ENCODE results near the gene KCNJ4.
"Not testable (repeated sequence)": the region's sequence is repeated elsewhere in the genome, so short reads cannot be mapped to it uniquely, and the experiment has no call there.

The KCNJ4 gene

DNA sequence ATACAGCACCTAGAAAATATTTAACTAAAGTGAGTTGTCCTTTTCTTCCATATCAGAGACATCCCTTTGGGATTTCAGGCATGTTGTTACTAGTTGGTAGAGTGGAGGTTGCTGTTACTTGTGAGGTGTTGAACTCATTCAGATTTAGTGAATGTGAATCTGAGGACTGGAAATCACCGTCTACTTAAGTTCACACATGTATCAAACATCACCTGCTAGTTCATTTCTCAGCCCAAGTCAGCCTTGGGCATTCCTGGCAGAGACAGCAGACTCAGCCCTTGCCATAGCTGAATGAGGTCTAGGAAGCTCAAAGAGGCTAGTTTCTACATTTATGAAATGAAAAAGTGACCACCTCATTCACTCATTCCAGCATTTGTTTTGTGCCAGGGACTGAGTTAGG is 22.6 kb upstream of the KCNJ4 start:
- Histone ChIP-seq H3K27ac (no peak overlapping the region), H3K27me3 (no peaks in the 10 kb centered on the region), H3K4me2 (no peak overlapping the region), H3K9ac (no peak overlapping the region), H3K9me3 (no peaks in the 10 kb centered on the region), H4K20me1 (peaks cover 23% of the 10 kb centered on the region), H3K4me1 (peaks cover 14% of the 10 kb centered on the region), H3K36me3 (peaks cover 30% of the 10 kb centered on the region), H3K4me3 (no peak overlapping the region)
- TF ChIP-seq Cebpa-rat (IDR thresholded peaks at IDR 0.05): no peak

DNA sequence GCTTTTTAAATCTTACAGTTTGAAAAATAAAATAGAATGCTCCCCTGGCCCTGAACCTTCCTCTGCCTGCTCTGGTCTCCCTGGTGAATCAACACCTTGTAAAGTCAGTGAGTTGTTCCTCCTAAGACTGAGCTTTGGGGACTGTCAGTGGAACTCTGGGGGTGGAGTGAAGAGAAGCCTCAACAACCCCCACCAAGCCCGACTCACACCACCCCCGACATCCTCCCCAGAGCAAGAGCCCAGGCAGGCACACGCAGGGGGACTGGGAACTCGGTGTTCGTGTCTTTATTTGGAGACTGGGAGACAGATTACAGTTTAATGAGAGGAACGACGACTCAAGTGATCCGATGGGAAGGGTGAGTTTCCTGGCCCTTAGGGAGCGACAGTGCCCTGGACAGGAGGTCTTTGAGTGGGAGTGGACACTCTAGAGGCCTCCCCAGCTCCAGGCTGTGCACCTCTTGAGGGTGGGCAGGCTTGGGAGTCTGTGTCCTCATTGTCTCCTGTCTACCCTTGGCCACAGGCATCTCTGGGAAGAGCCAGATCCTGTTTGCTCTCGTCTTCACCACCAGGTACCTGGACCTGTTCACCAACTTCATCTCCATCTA is 19.1 kb upstream of the KCNJ4 start:
- Histone ChIP-seq H3K9ac (no peak overlapping the region), H3K4me1 (peaks cover 6% of the 10 kb centered on the region)

DNA sequence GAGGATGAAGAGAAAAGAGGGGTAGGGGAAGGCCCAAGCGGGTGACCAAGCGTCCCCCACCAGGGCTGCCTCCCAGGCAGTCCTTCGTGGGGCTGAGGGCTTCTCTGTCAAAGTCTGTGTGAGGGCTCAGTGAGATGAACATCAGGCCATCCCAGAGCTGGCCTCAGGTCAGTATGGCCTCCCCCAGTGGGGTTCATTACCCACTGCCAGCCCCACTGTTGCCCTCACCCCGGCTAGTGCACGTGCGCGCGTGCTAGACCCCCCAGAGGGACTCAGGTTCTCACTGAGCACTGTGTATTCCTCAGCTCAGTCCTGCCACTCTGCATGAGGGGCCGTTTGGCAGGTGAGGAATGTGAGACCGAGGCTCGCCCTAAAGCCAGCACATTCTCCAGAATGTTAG is 16.2 kb upstream of the KCNJ4 start:
- H3K4me3 ChIP-seq: no peak overlapping the region
- H3K9ac ChIP-seq: no peak overlapping the region
- no peak overlapping the region for H3K27ac ChIP-seq
- no peaks in the 10 kb centered on the region for H3K9me3 ChIP-seq
- no peaks in the 10 kb centered on the region for H3K36me3 ChIP-seq
- H3K4me1 ChIP-seq: peaks cover 22% of the 10 kb centered on the region
- TF ChIP-seq Cebpa-rat (IDR thresholded peaks at IDR 0.05): no peak
- H4K20me1 ChIP-seq: no peaks in the 10 kb centered on the region
- no peak overlapping the region for H3K4me2 ChIP-seq
- H3K27me3 ChIP-seq: peaks cover 30% of the 10 kb centered on the region

More for the DNA sequence above, 19.1 kb upstream of the KCNJ4 start:
- no peaks in the 10 kb centered on the region for H3K9me3 ChIP-seq
- no peak overlapping the region for H3K4me2 ChIP-seq
- peaks cover 2% of the 10 kb centered on the region for H3K27me3 ChIP-seq
- no peak overlapping the region for H3K4me3 ChIP-seq
- no peak overlapping the region for H3K27ac ChIP-seq
- no peaks in the 10 kb centered on the region for H3K36me3 ChIP-seq
- no peak for TF ChIP-seq Cebpa-rat (IDR thresholded peaks at IDR 0.05)
- no peaks in the 10 kb centered on the region for H4K20me1 ChIP-seq

DNA sequence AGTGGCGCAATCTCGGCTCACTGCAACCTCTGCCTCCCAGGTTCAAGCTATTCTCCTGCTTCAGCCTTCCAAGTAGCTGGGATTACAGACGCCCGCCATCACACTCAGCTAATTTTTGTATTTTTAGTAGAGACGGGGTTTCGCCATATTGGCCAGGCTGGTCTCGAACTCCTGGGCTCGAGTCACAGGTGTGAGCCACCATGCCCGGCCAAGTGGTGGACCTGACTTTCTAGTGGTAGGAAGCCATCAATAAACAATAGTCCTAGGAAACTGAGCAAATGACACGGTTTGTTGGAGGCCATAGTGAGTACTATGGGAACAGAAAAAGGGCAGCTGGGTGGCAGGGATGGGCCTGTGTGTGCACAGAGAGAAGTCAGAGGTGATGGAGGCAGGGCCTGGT is 15.2 kb upstream of the KCNJ4 start:
- not testable (repeated sequence) for H3K9me3 ChIP-seq, H3K9ac ChIP-seq, H3K4me3 ChIP-seq, H3K36me3 ChIP-seq, H4K20me1 ChIP-seq, H3K27ac ChIP-seq, H3K4me2 ChIP-seq
- peaks cover 33% of the 10 kb centered on the region for H3K4me1 ChIP-seq
- peaks cover 33% of the 10 kb centered on the region for H3K27me3 ChIP-seq

DNA sequence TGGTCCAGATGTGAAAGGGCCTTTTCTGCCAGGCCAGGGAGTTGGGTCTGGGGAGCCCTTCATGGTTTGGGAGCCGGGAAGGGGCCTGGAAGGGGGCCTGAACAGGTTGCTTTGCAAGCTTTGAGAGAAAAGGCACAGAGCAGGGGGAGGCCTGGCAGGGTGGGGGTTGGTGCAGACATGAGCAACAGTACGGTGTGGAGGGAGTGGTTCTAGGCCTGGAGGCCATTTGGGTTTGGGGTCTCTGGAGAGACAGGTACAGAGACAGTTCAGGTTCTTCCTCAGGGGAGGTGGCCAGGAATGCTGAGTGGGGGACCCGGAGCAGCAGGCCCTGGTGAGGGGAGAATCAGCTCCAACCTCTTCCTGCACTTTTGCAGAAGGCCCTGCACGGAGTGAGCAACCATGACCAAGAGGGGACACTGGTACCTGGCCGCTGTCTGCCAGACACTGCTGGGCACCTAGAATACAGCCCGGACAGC is 14.3 kb upstream of the KCNJ4 start:
- Histone ChIP-seq H3K4me1 (peaks cover 41% of the 10 kb centered on the region), H3K9ac (no peak overlapping the region), H3K36me3 (no peaks in the 10 kb centered on the region), H3K4me2 (peak overlapping the region; percentile 93; the same call in 1 of the 2 replicates), H3K27me3 (peaks cover 33% of the 10 kb centered on the region), H4K20me1 (no peaks in the 10 kb centered on the region), H3K27ac (no peak overlapping the region), H3K9me3 (no peaks in the 10 kb centered on the region), H3K4me3 (no peak overlapping the region)
- TF ChIP-seq Cebpa-rat (IDR thresholded peaks at IDR 0.05): no peak

DNA sequence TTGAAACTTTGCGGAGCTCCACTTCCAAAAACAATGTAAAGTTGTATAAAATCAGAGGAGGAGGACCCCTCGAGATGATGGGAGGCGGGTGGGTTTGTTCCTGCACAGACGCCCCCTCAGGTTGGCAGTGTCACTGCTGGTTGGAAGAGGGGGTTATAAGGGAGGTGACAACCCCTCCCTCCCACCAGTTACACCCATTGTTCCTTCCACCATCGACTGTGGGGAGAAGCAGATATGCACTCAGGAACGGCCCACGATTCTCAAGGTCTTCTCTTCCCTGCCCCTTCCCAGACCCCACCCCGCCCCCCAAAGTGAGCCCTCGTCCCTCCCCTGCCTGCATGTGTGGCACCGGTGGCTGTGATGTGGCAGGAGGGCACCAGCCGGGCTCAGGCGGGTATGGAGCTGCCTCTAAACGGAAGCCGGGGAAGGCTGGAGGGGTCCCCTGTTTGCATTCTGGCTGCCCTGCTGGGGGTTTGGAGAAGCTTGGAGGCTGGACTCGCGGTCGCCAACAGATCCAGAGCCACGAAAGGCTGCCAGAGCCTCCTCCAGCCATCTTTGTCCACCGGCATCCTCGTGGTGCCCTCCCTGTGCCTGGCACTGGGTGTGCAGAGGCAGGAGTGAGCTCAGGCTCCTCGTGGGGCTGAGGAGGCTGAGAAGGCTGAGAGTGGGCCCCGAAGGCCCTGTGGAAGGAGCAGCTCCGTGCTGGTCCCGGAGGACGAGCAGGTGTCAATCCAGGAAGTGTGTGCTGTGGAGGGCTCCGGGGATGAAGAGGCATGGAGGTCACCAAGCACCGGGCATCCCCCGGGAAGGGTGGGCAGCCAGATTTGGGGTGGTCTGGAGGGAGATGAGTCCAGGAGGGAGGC is 13.7 kb upstream of the KCNJ4 start:
- Histone ChIP-seq H3K27me3 (peaks cover 33% of the 10 kb centered on the region), H3K36me3 (no peaks in the 10 kb centered on the region), H3K4me3 (peak overlapping the region; percentile 60; the same call in 1 of the 2 replicates), H3K4me1 (peaks cover 48% of the 10 kb centered on the region), H3K4me2 (peak overlapping the region; percentile 93), H4K20me1 (no peaks in the 10 kb centered on the region), H3K9me3 (no peaks in the 10 kb centered on the region), H3K9ac (peak overlapping the region; percentile 38; the same call in 1 of the 2 replicates), H3K27ac (no peak overlapping the region)
- no peak for TF ChIP-seq Cebpa-rat (IDR thresholded peaks at IDR 0.05)

DNA sequence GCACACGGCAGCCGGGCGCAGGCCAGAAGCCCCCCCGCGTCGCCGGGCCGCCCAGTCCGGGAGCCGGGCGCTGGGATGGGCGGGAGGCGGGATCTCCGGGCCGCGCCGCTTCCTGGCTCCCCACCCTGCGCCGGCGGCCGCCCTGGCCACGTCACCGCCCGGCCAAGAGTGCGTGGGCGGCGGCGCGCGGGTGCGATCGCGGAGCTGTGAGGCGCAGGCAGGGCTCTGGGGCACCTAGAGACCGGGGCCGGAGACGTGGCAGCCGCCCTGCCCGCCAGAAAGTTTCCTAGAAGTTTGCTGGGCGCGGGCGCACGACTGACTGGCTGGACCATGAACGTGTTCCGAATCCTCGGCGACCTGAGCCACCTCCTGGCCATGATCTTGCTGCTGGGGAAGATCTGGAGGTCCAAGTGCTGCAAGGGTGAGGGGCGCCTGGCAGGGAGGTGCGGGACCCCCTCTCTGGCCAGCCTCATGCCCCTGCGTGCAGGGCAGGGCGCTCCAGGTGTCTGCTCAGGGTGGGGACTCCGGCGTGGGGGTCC is 13.0 kb upstream of the KCNJ4 start, which contains the start of gene KDELR3:
Gene KDELR3, plus strand, starts transcription at position 193 of the 539 bp plus-strand sequence. Its CDS starts 138 bp downstream, at position 331.
- Histone ChIP-seq H3K27me3 (peaks cover 33% of the 10 kb centered on the region), H3K4me1 (peaks cover 55% of the 10 kb centered on the region), H3K27ac (peak within 1 kb of the TSS; percentile 44; the same call in 1 of the 2 replicates), H3K36me3 (no peaks in the 10 kb centered on the region), H3K4me3 (peak within 1 kb of the TSS; percentile 60), H4K20me1 (no peaks in the 10 kb centered on the region), H3K9me3 (no peaks in the 10 kb centered on the region), H3K4me2 (peak within 1 kb of the TSS; percentile 93), H3K9ac (peak within 1 kb of the TSS; percentile 38; the same call in 1 of the 2 replicates)
- TF ChIP-seq Cebpa-rat (IDR thresholded peaks at IDR 0.05): no peak

DNA sequence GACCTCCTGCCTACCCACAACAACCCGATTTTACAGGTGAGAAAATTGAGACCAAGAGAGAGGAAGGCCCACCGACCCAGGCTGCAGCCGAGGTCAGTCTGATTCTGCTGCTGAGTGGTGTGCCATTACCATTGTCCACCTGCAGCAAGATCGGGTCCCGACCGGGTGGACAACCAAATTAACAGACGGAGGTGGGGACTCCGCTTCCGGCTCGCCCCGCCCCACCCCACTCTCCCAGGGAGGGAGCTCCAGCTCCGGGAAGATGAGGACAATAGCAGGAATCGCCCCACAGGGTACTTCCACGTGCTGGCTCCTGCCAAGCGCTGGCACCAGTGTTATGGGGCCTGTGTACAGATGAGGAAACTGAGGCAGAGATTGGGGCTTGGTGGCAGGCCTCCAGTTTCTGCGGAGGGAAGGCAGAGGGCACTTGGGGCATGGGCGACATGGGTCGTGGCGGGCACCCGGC is 12.5 kb upstream of the KCNJ4 start:
- TF ChIP-seq Cebpa-rat (IDR thresholded peaks at IDR 0.05): no peak
- Histone ChIP-seq H3K36me3 (no peaks in the 10 kb centered on the region), H3K9ac (peak overlapping the region; percentile 38; the same call in 1 of the 2 replicates), H3K4me1 (peaks cover 60% of the 10 kb centered on the region), H3K27ac (peak overlapping the region; percentile 44; the same call in 1 of the 2 replicates), H3K27me3 (peaks cover 33% of the 10 kb centered on the region), H4K20me1 (no peaks in the 10 kb centered on the region), H3K4me3 (peak overlapping the region; percentile 60), H3K9me3 (no peaks in the 10 kb centered on the region), H3K4me2 (peak overlapping the region; percentile 93)

DNA sequence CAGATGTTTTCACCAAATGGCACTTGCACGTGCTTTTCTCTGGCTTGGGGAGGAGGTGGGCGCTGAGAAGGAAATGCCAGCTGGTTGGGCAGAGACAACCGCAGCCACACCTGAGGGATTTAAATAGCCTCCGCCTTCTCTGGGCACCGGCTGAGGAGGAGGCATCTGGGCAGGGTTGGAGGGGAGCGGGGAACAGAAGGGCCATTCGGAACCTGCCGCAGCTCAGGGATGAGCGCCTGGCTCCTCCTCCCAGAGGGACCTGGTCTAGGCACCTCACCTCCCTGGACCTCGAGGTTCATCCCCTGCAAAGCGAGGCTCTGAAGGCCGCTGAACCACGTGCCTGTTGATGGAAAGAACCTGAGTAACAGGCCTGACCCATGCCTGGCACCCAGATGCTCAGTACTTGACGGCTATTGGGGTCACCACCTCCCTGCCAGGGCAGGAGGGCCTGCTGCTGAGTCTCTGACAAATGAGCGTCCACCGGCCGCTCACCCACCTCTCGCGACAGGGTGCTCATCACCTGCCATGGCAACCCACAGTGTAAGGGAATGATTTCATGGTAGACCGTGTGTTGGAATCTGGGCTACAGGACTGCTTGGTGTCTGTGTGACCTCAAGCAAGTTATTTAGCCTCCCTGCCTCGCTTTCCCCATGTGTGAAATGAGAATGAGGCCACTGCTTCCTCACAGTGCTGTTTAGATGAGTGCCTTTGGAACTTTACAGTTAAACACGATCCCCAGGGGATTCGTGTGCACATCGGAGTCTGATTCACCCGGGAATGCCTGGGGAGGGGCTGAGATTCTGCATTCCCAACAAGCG is 10.9 kb upstream of the KCNJ4 start:
- Histone ChIP-seq H3K36me3 (no peaks in the 10 kb centered on the region), H3K9ac (no peak overlapping the region), H3K4me3 (no peak overlapping the region), H3K27ac (no peak overlapping the region), H3K4me1 (peaks cover 76% of the 10 kb centered on the region), H3K4me2 (peak overlapping the region; percentile 91), H3K27me3 (peaks cover 33% of the 10 kb centered on the region), H4K20me1 (no peaks in the 10 kb centered on the region), H3K9me3 (no peaks in the 10 kb centered on the region)
- no peak for TF ChIP-seq Cebpa-rat (IDR thresholded peaks at IDR 0.05)
